ENCODE measurements around the gene ASAP3. TPM values are rescaled to one million over a fixed set of nuclear protein-coding genes. Genes with fewer than 3 reads are reported as not detected.

ASAP3 gene
- total and polyA plus RNA-seq, 10 donors: 2.9 to 13.8 (median 9.0) TPM

GRCh38 chr1:23392125-23392855, 91.7 kb downstream of the ASAP3 start:
- intact Hi-C loops (cut with DNase I; ENCODE audit: low total_unique reads): no loop called here
- no peak overlapping the region for H3K27ac ChIP-seq

GRCh38 chr1:23389837-23390321, 94.1 kb downstream of the ASAP3 start:
- no peaks in the 10 kb centered on the region for H3K9me3 ChIP-seq
- H3K4me1 ChIP-seq: peaks cover 0 to 22% (median 3%) of the 10 kb centered on the region in 6 donors
- peaks cover 0 to 6% (median 0%) of the 10 kb centered on the region in 7 donors for H3K27me3 ChIP-seq (replicated peaks in 1 of 7)
- H3K27ac ChIP-seq: no peak overlapping the region
- WGBS, 5 donors: 57 to 65% (median 62%) methylated on average over 9 of the region's 9 CpGs
- DNase-seq: no peak
- TF ChIP-seq POLR2A (IDR thresholded peaks at IDR 0.05): no peak
- no peaks in the 10 kb centered on the region for H3K36me3 ChIP-seq
- intact Hi-C loops (cut with DNase I; ENCODE audit: low total_unique reads): no loop called here
- H3K4me3 ChIP-seq: no peak overlapping the region

More at GRCh38 chr1:23392125-23392855, 91.7 kb downstream of the ASAP3 start:
- no peaks in the 10 kb centered on the region for H3K9me3 ChIP-seq
- H3K36me3 ChIP-seq: no peaks in the 10 kb centered on the region
- H3K4me3 ChIP-seq: no peak overlapping the region
- no peak for DNase-seq
- 64 to 85% (median 76%) methylated on average over 2 of the region's 2 CpGs for WGBS, 5 donors
- H3K27me3 ChIP-seq (replicated peaks in 1 of 7): peaks cover 0 to 6% (median 0%) of the 10 kb centered on the region in 7 donors
- H3K4me1 ChIP-seq: peaks cover 0 to 33% (median 16%) of the 10 kb centered on the region in 6 donors
- no peak for TF ChIP-seq POLR2A (IDR thresholded peaks at IDR 0.05)
- TF ChIP-seq POLR2AphosphoS5 (IDR thresholded peaks at IDR 0.05): no peak
- TF ChIP-seq CTCF (IDR thresholded peaks at IDR 0.05 in 8 of 11, conservative IDR thresholded peaks at IDR 0.05 in 3 of 11): no peak

GRCh38 chr1:23387494-23387893, 96.5 kb downstream of the ASAP3 start:
- H3K4me1 ChIP-seq: peaks cover 0 to 18% (median 6%) of the 10 kb centered on the region in 6 donors
- intact Hi-C loops (cut with DNase I; ENCODE audit: low total_unique reads): no loop called here
- H3K4me3 ChIP-seq: no peak overlapping the region
- no peaks in the 10 kb centered on the region for H3K27me3 ChIP-seq (replicated peaks in 1 of 7)
- WGBS, 5 donors: 73 to 89% (median 86%) methylated on average over 8 of the region's 8 CpGs
- no peak for TF ChIP-seq POLR2A (IDR thresholded peaks at IDR 0.05)
- no peaks in the 10 kb centered on the region for H3K36me3 ChIP-seq
- H3K27ac ChIP-seq: no peak overlapping the region
- no peak for DNase-seq
- H3K9me3 ChIP-seq: no peaks in the 10 kb centered on the region

GRCh38 chr1:23385119-23385621, 98.8 kb downstream of the ASAP3 start:
- no peaks in the 10 kb centered on the region for H3K9me3 ChIP-seq
- TF ChIP-seq POLR2A (IDR thresholded peaks at IDR 0.05) (no peak), POLR2AphosphoS5 (IDR thresholded peaks at IDR 0.05) (no peak), CTCF (IDR thresholded peaks at IDR 0.05 in 8 of 11, conservative IDR thresholded peaks at IDR 0.05 in 3 of 11) (no peak)
- no peaks in the 10 kb centered on the region for H3K36me3 ChIP-seq
- intact Hi-C loops (cut with DNase I; ENCODE audit: low total_unique reads): no loop called here
- no peak overlapping the region for H3K4me3 ChIP-seq
- peaks cover 0 to 18% (median 6%) of the 10 kb centered on the region in 6 donors for H3K4me1 ChIP-seq
- H3K27ac ChIP-seq: peak overlapping the region in 2 of 8 donors; percentile 8 to 23
- DNase-seq: no peak
- 74 to 86% (median 83%) methylated on average over 14 of the region's 14 CpGs for WGBS, 5 donors
- no peaks in the 10 kb centered on the region for H3K27me3 ChIP-seq (replicated peaks in 1 of 7)
